ENCODE measurements around the gene ATP2C2.

ATP2C2 gene

GRCh38 chr16:84509032-84509950 lies 141.0 kb downstream of the ATP2C2 start:
- Histone ChIP-seq H3K27ac (ENCODE audit: low read length) (no peak overlapping the region), H3K9ac (ENCODE audit: low read depth, low read length) (no peak overlapping the region), H3K27me3 (ENCODE audit: insufficient read depth, low read length) (no peaks in the 10 kb centered on the region), H3K9me3 (ENCODE audit: insufficient read depth, low read depth, low read length) (no peaks in the 10 kb centered on the region), H3K4me1 (ENCODE audit: insufficient read depth, low read length) (peaks cover 14% of the 10 kb centered on the region; the same call in 1 of the 2 replicates), H3K4me3 (ENCODE audit: low read length) (no peak overlapping the region), H3K36me3 (ENCODE audit: insufficient read depth, low read depth, low read length) (no peaks in the 10 kb centered on the region)

- Histone ChIP-seq H3K9ac (ENCODE audit: low read depth, low read length) (peak overlapping the region; percentile 58; the same call in 1 of the 2 replicates), H3K4me3 (ENCODE audit: low read length) (peak overlapping the region; percentile 52; the same call in 1 of the 2 replicates), H3K27ac (ENCODE audit: low read length) (no peak overlapping the region), H3K4me1 (ENCODE audit: insufficient read depth, low read length) (peaks cover 14% of the 10 kb centered on the region; the same call in 1 of the 2 replicates), H3K27me3 (ENCODE audit: insufficient read depth, low read length) (no peaks in the 10 kb centered on the region), H3K36me3 (ENCODE audit: insufficient read depth, low read depth, low read length) (no peaks in the 10 kb centered on the region), H3K9me3 (ENCODE audit: insufficient read depth, low read depth, low read length) (no peaks in the 10 kb centered on the region)
Observed at GRCh38 chr16:84511180-84511800, 143.0 kb downstream of the ATP2C2 start.

- Histone ChIP-seq H3K27ac (ENCODE audit: low read length) (no peak overlapping the region), H3K4me1 (ENCODE audit: insufficient read depth, low read length) (peaks cover 14% of the 10 kb centered on the region; the same call in 1 of the 2 replicates), H3K27me3 (ENCODE audit: insufficient read depth, low read length) (no peaks in the 10 kb centered on the region), H3K4me3 (ENCODE audit: low read length) (no peak overlapping the region), H3K9ac (ENCODE audit: low read depth, low read length) (no peak overlapping the region), H3K9me3 (ENCODE audit: insufficient read depth, low read depth, low read length) (no peaks in the 10 kb centered on the region), H3K36me3 (ENCODE audit: insufficient read depth, low read depth, low read length) (no peaks in the 10 kb centered on the region)
Observed at GRCh38 chr16:84511831-84512230, 143.5 kb downstream of the ATP2C2 start.

- Histone ChIP-seq H3K4me1 (ENCODE audit: insufficient read depth, low read length) (peaks cover 14% of the 10 kb centered on the region; the same call in 1 of the 2 replicates), H3K27ac (ENCODE audit: low read length) (no peak overlapping the region), H3K4me3 (ENCODE audit: low read length) (no peak overlapping the region), H3K9me3 (ENCODE audit: insufficient read depth, low read depth, low read length) (no peaks in the 10 kb centered on the region), H3K9ac (ENCODE audit: low read depth, low read length) (no peak overlapping the region), H3K27me3 (ENCODE audit: insufficient read depth, low read length) (no peaks in the 10 kb centered on the region), H3K36me3 (ENCODE audit: insufficient read depth, low read depth, low read length) (no peaks in the 10 kb centered on the region)
Observed at GRCh38 chr16:84513123-84513522, 144.8 kb downstream of the ATP2C2 start.

GRCh38 chr16:84513666-84514065 lies 145.3 kb downstream of the ATP2C2 start:
- no peak overlapping the region for H3K9ac ChIP-seq (ENCODE audit: low read depth, low read length)
- H3K27me3 ChIP-seq (ENCODE audit: insufficient read depth, low read length), result no peaks in the 10 kb centered on the region
- H3K27ac ChIP-seq (ENCODE audit: low read length), result no peak overlapping the region
- no peaks in the 10 kb centered on the region for H3K36me3 ChIP-seq (ENCODE audit: insufficient read depth, low read depth, low read length)
- no peaks in the 10 kb centered on the region for H3K9me3 ChIP-seq (ENCODE audit: insufficient read depth, low read depth, low read length)
- peaks cover 14% of the 10 kb centered on the region; the same call in 1 of the 2 replicates for H3K4me1 ChIP-seq (ENCODE audit: insufficient read depth, low read length)
- H3K4me3 ChIP-seq (ENCODE audit: low read length), result no peak overlapping the region

All from iPS-20b (cell line).